ENCODE results near the gene CHMP6.

- no peak for TF ChIP-seq CTCF (IDR thresholded peaks at IDR 0.05 in 8 of 11, conservative IDR thresholded peaks at IDR 0.05 in 3 of 11)
- no peak for TF ChIP-seq POLR2A (IDR thresholded peaks at IDR 0.05)
- TF ChIP-seq POLR2AphosphoS5 (IDR thresholded peaks at IDR 0.05) = peak in 1 of 3 donors; percentile 54
Measured at GRCh38 chr17:81000334-81000630, 8.6 kb downstream of the CHMP6 start.
